22Rv1 (cell line): ENCODE measurements around the gene FAM98B.

Experiments
- H3K27ac ChIP-seq: fragments of 450-650 bp; 2 replicates; pipeline ENCODE4 v1.5.1; 2017
- ZFX ChIP-seq: fragments of 450-650 bp; IDR thresholded peaks from 2 replicates; pipeline ENCODE4 v1.6.1; 2017; ENCODE audit warnings: antibody characterized with exemption, borderline replicate concordance
- TF ChIP-seq, protein P1 (sequence below): fragments of 450-650 bp; IDR thresholded peaks from 2 replicates; pipeline ENCODE4 v1.5.1; 2017; ENCODE audit warnings: mild to moderate bottlenecking

FAM98B gene

GRCh38 chr15:38461066-38461833 is 7.3 kb downstream of the FAM98B start:
- H3K27ac ChIP-seq = no peak overlapping the region
- TF ChIP-seq, protein P1, sequence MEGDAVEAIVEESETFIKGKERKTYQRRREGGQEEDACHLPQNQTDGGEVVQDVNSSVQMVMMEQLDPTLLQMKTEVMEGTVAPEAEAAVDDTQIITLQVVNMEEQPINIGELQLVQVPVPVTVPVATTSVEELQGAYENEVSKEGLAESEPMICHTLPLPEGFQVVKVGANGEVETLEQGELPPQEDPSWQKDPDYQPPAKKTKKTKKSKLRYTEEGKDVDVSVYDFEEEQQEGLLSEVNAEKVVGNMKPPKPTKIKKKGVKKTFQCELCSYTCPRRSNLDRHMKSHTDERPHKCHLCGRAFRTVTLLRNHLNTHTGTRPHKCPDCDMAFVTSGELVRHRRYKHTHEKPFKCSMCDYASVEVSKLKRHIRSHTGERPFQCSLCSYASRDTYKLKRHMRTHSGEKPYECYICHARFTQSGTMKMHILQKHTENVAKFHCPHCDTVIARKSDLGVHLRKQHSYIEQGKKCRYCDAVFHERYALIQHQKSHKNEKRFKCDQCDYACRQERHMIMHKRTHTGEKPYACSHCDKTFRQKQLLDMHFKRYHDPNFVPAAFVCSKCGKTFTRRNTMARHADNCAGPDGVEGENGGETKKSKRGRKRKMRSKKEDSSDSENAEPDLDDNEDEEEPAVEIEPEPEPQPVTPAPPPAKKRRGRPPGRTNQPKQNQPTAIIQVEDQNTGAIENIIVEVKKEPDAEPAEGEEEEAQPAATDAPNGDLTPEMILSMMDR = no peak
- TF ChIP-seq ZFX = no peak

DNA sequence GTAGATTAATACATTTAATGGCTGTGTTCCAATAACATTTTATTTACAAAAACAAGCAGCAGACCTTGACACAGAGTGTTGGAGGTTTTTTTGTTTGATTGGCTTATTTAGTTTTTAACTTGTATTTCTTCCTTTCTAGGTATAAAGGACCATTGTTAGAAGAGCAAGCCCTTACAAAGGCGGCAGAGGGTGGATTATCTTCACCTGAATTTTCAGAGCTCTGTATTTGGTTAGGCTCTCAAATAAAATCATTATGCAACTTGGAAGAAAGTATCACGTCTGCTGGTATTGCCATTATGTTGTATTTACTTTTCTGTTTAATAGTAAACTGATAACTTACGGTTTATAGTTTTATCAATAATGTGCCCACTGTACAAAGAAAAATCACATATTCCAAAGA is 10.0 kb downstream of the FAM98B start:
- TF ChIP-seq, protein P1 = no peak
- no peak for TF ChIP-seq ZFX
- no peak overlapping the region for H3K27ac ChIP-seq

GRCh38 chr15:38464675-38465074 is 10.7 kb downstream of the FAM98B start:
- TF ChIP-seq, protein P1 = no peak
- no peak for TF ChIP-seq ZFX
- H3K27ac ChIP-seq = no peak overlapping the region

DNA sequence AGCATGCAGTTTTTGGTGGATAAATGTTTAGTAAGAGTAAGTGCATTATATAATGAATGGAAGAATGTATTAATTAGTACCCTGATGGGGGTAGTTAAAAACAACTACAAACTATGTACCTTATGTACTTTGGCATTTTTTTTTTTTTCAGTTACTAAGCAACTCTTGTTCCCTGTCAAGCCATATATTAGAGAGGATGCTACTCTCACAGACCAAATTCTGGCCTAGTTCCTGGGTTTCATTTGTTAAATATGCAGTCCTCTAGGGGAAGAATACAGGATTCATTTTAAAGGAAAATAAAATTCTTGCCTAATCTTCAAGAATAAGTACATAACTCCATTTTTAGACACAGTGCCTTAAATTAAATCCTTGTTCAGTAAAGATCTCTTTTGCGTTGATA is 16.9 kb downstream of the FAM98B start:
- TF ChIP-seq ZFX = no peak
- TF ChIP-seq, protein P1 = no peak
- H3K27ac ChIP-seq = no peak overlapping the region

GRCh38 chr15:38471974-38472373 is 18.0 kb downstream of the FAM98B start:
- no peak overlapping the region for H3K27ac ChIP-seq
- TF ChIP-seq ZFX = no peak

DNA sequence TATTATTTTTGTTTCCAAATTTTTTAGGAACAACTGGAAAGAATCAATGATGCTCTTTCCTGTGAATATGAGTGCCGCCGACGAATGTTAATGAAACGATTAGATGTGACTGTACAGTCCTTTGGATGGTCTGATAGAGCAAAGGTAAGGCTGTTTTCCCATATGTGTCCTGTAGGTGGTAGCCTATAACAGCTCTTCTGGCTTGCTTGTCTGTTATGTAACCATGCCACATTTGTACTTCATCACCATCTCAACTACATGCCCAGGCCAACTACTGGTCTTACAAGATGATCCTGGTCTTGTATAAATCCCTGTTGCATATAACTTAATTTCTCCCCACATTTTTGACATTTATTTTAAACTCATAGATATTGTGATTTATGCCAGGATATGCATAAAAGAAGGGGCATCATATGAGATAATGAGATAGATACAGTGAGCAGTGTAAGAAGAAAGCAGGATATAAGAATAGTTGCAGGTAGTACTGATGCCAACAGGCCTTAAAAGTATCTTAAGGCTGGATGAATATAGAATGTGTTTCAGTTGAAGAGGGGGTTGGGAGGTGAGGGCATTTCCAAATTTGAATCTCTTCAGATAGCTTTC is 20.3 kb downstream of the FAM98B start:
- TF ChIP-seq ZFX = no peak
- TF ChIP-seq, protein P1 = peak; percentile 79
- H3K27ac ChIP-seq = no peak overlapping the region

DNA sequence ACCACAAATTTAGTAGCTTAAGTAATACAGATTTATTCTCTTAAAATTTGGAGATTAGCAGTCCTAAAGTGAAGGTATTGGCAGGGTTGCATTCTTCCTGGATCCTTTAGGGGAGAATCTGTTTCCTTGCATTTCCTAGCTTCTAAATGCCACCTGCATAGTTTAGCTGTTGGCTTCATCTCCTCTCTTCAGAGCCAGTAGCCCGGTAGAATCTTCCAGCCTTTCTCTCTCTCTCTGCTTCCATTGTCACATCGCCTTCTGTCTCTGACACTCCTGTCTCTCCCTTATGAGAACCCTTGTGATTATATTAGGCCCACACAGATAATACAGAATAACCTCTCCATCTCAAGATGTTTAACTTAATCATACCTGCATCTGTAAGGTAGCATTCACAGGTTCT is 21.4 kb downstream of the FAM98B start:
- TF ChIP-seq, protein P1 = no peak
- no peak for TF ChIP-seq ZFX
- H3K27ac ChIP-seq = no peak overlapping the region
